OCI-LY1 (cell line): ENCODE results near the gene FAM200A.
"Not testable (repeated sequence)": the region's sequence is repeated elsewhere in the genome, so short reads cannot be mapped to it uniquely, and the experiment has no call there.

ENCODE experiments used
- H2AFZ ChIP-seq: fragments of 200-600 bp; sonication (generic), shearing (Covaris generic); 2 replicates; pipeline ENCODE4 v1.6.0; 2014; ENCODE audit warnings: antibody characterized with exemption, mild to moderate bottlenecking, low read length
- H3F3A ChIP-seq: fragments of 200-600 bp; sonication (generic), shearing (Covaris generic); 2 replicates; pipeline ENCODE4 v1.6.0; 2014; ENCODE audit warnings: mild to moderate bottlenecking, antibody characterized with exemption, low read length, moderate library complexity; ENCODE audit not compliant: insufficient read depth
- H3K27ac ChIP-seq: fragments of 200-600 bp; sonication (generic); 2 replicates; pipeline ENCODE4 v1.5.1; 2014; ENCODE audit warnings: low read length, mixed run types, mild to moderate bottlenecking, low read depth; ENCODE audit not compliant: poor library complexity, severe bottlenecking
- H3K27me3 ChIP-seq: fragments of 200-600 bp; sonication (generic); 2 replicates; pipeline ENCODE4 v1.6.0; 2014; ENCODE audit warnings: antibody characterized with exemption, mild to moderate bottlenecking, low read length, moderate library complexity; ENCODE audit not compliant: insufficient read depth
- H3K36me3 ChIP-seq: fragments of 200-600 bp; sonication (generic); 2 replicates; pipeline ENCODE4 v1.6.1; 2014; ENCODE audit warnings: mild to moderate bottlenecking, antibody characterized with exemption, low read length, moderate library complexity, mixed read lengths; ENCODE audit not compliant: insufficient read depth
- H3K4me1 ChIP-seq: fragments of 200-600 bp; sonication (generic); 2 replicates; pipeline ENCODE4 v1.5.1; 2014; ENCODE audit warnings: mild to moderate bottlenecking, low read length, moderate library complexity; ENCODE audit not compliant: insufficient read depth, severe bottlenecking
- H3K4me2 ChIP-seq: fragments of 200-600 bp; sonication (generic), shearing (Covaris generic); 2 replicates; pipeline ENCODE4 v1.6.1; 2014; ENCODE audit warnings: low read length
- H3K4me3 ChIP-seq: fragments of 200-600 bp; sonication (generic); 2 replicates; pipeline ENCODE4 v1.5.1; 2014; ENCODE audit warnings: low read length, low read depth, mild to moderate bottlenecking, mixed read lengths; ENCODE audit not compliant: poor library complexity, severe bottlenecking
- H3K79me2 ChIP-seq: fragments of 200-600 bp; shearing (Covaris generic); 2 replicates; pipeline ENCODE4 v1.6.1; 2016; ENCODE audit warnings: mixed run types, low read length, mixed read lengths; ENCODE audit not compliant: insufficient read depth
- H3K9ac ChIP-seq: fragments of 200-600 bp; sonication (generic), shearing (Covaris generic); 2 replicates; pipeline ENCODE4 v1.6.1; 2014; ENCODE audit warnings: mild to moderate bottlenecking, low read length, mixed read lengths
- H3K9me2 ChIP-seq: fragments of 200-600 bp; sonication (generic), shearing (Covaris generic); 2 replicates; pipeline ENCODE4 v1.6.1; 2014; ENCODE audit warnings: low read depth, mild to moderate bottlenecking, low read length, mixed read lengths
- H3K9me3 ChIP-seq: fragments of 200-600 bp; shearing (Covaris generic); 2 replicates; pipeline ENCODE4 v1.6.1; 2014; ENCODE audit warnings: low read length, mixed read lengths
- H4K20me1 ChIP-seq: fragments of 200-600 bp; sonication (generic), shearing (Covaris generic); 2 replicates; pipeline ENCODE4 v1.6.0; 2016; ENCODE audit warnings: mild to moderate bottlenecking, low read length; ENCODE audit not compliant: insufficient read depth
- CTCF ChIP-seq: fragments of 200-600 bp; sonication (generic), shearing (Covaris generic); IDR thresholded peaks from 2 replicates; pipeline ENCODE4 v1.5.1; 2017; ENCODE audit warnings: mild to moderate bottlenecking, antibody characterized with exemption, low read length, moderate library complexity, mixed read lengths
- EZH2 ChIP-seq: fragments of 200-600 bp; sonication (generic), shearing (Covaris generic); IDR thresholded peaks from 2 replicates; pipeline ENCODE4 v1.8.0; 2017; ENCODE audit warnings: borderline replicate concordance, mixed run types, mild to moderate bottlenecking, antibody characterized with exemption, low read length, moderate library complexity, mixed read lengths

The FAM200A gene

GRCh38 chr7:99596408-99596955, 44.6 kb upstream of the FAM200A start:
- Histone ChIP-seq H4K20me1 (no peaks in the 10 kb centered on the region), H3K79me2 (no peaks in the 10 kb centered on the region), H3K9ac (no peak overlapping the region), H3K27ac (no peak overlapping the region), H3K36me3 (no peaks in the 10 kb centered on the region), H3K4me3 (no peak overlapping the region), H3F3A (no peaks in the 10 kb centered on the region), H3K27me3 (no peaks in the 10 kb centered on the region), H3K4me2 (no peak overlapping the region), H3K9me3 (no peaks in the 10 kb centered on the region), H3K4me1 (no peaks in the 10 kb centered on the region), H3K9me2 (no peaks in the 10 kb centered on the region), H2AFZ (no peak overlapping the region)
- TF ChIP-seq CTCF (no peak), EZH2 (no peak)

GRCh38 chr7:99594948-99595745, 43.2 kb upstream of the FAM200A start:
- Histone ChIP-seq H3K79me2 (no peaks in the 10 kb centered on the region), H4K20me1 (no peaks in the 10 kb centered on the region), H3K9me2 (no peaks in the 10 kb centered on the region), H2AFZ (no peak overlapping the region), H3K4me1 (no peaks in the 10 kb centered on the region), H3K4me2 (no peak overlapping the region), H3K4me3 (no peak overlapping the region), H3K27ac (no peak overlapping the region), H3F3A (no peaks in the 10 kb centered on the region), H3K9me3 (no peaks in the 10 kb centered on the region), H3K27me3 (no peaks in the 10 kb centered on the region), H3K9ac (no peak overlapping the region), H3K36me3 (no peaks in the 10 kb centered on the region)
- no peak for TF ChIP-seq CTCF
- no peak for TF ChIP-seq EZH2

- Histone ChIP-seq H4K20me1 (no peaks in the 10 kb centered on the region), H3K4me1 (no peaks in the 10 kb centered on the region), H3K79me2 (no peaks in the 10 kb centered on the region), H3K27me3 (peaks cover 8% of the 10 kb centered on the region; the same call in 1 of the 2 replicates), H3K9me3 (no peaks in the 10 kb centered on the region), H2AFZ (no peak overlapping the region), H3K9ac (no peak overlapping the region), H3K4me3 (no peak overlapping the region), H3K4me2 (no peak overlapping the region), H3K27ac (no peak overlapping the region), H3K9me2 (no peaks in the 10 kb centered on the region), H3K36me3 (no peaks in the 10 kb centered on the region), H3F3A (no peaks in the 10 kb centered on the region)
- TF ChIP-seq EZH2, result no peak
- TF ChIP-seq CTCF, result no peak
Measured at GRCh38 chr7:99588868-99589267, 37.0 kb upstream of the FAM200A start.

- not testable (repeated sequence) for H4K20me1 ChIP-seq, H3K9me2 ChIP-seq, H3K27me3 ChIP-seq, H3K36me3 ChIP-seq, H3K9ac ChIP-seq, H3K27ac ChIP-seq, H3K79me2 ChIP-seq, H2AFZ ChIP-seq, H3F3A ChIP-seq, H3K9me3 ChIP-seq
- Histone ChIP-seq H3K4me2 (peak overlapping the region; percentile 61), H3K4me1 (peaks cover 29% of the 10 kb centered on the region), H3K4me3 (peak overlapping the region; percentile 56)
Measured at GRCh38 chr7:99580778-99581332, 28.9 kb upstream of the FAM200A start.
